ACHN (cell line): Measurements from ENCODE around the gene ASB15.

Experiments
- DNase-seq: peaks from one replicate; pipeline ENCODE4 v3.0.0-alpha.2; 2015
- in situ Hi-C: cut with HindIII; loops from 2 replicates; pipeline ENCODE4 v1.10.0; 2017; ENCODE audit warnings: low sequenced_read_pairs, low pct_ligation_motif_present, low pct_unique_long_range_greater_than_20kb

Gene ASB15

GRCh38 chr7:123656544-123657303 is 55.1 kb downstream of the ASB15 start:
- no peak for DNase-seq
- in situ Hi-C loops, result no loop called here

GRCh38 chr7:123657304-123657685 is 55.7 kb downstream of the ASB15 start:
- DNase-seq, result no peak

DNA sequence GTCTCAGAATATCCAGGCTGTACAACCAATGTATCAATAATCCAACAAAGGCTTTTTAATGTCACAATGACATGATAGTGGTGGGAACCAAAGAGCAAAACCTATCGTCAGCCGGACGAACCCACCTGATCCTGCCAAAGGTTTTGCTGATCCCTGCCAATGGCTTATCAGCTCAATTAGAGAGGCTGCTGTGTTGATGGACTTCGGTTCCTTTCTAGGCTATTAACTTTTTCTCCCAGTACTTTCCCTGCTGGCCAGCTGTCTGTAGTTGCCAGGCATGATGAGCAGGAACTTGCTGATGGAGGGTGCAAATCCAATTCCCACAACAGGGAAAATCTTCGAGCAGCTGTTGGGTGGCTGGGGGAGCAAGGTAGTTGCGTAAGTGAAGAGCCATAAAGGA is 56.4 kb downstream of the ASB15 start:
- in situ Hi-C loops, result no loop called here
- DNase-seq, result no peak

More at GRCh38 chr7:123657304-123657685, 55.7 kb downstream of the ASB15 start:
- in situ Hi-C loops, result no loop called here

GRCh38 chr7:123660514-123661354 is 59.1 kb downstream of the ASB15 start:
- no peak for DNase-seq

GRCh38 chr7:123661765-123662164 is 60.1 kb downstream of the ASB15 start:
- no peak for DNase-seq
- in situ Hi-C loops, result no loop called here

More at GRCh38 chr7:123660514-123661354, 59.1 kb downstream of the ASB15 start:
- in situ Hi-C loops, result no loop called here

DNA sequence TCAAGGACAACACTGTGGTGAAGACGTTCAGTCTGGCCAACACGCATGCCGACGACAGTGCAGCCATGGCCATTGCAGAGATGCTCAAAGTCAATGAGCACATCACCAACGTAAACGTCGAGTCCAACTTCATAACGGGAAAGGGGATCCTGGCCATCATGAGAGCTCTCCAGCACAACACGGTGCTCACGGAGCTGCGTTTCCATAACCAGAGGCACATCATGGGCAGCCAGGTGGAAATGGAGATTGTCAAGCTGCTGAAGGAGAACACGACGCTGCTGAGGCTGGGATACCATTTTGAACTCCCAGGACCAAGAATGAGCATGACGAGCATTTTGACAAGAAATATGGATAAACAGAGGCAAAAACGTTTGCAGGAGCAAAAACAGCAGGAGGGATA is 60.7 kb downstream of the ASB15 start:
- in situ Hi-C loops, result no loop called here
- DNase-seq, result no peak

GRCh38 chr7:123662755-123663154 is 61.1 kb downstream of the ASB15 start:
- DNase-seq, result no peak
- in situ Hi-C loops, result no loop called here

DNA sequence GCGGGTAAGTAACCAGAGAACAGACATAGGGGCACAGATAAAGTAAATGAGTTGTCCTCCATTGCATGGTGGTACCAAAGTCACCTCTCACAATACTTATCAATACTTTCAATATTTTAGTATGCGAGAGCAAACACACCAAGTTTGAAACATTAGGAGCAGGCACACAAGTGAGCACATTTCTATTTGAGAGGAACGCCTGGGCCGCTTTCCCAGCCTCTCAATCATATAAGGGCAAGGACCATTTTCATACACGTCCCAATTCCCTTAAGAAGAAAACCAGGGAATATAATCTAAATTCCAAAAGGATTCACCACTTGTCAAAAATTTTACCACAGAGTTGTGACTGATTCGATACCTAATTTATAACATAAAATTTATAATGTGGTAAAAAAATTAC is 61.6 kb downstream of the ASB15 start:
- no peak for DNase-seq
- in situ Hi-C loops, result no loop called here

- no peak for DNase-seq
- in situ Hi-C loops, result no loop called here
Observed at GRCh38 chr7:123665157-123665556, 63.5 kb downstream of the ASB15 start.

DNA sequence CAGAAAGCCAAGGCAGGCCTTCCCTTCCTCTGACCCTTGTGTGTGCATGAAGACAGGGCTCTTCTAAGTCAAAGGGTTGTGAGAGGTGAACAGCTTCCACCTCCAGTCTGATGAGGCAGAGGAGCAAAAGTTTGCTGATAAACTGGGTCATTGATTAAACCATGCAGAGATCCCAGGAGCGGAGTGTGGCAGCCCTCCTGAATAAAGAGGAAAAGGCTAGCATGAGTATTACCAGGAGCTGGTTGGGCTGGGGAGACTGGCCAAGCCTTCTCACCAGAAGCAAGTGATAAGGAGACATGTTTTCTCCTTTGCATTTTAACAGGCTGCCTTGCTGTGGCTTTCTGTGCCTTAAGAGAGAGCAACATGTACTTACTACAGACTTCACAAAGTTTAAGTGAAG is 64.3 kb downstream of the ASB15 start:
- in situ Hi-C loops, result no loop called here
- no peak for DNase-seq

- in situ Hi-C loops, result no loop called here
- no peak for DNase-seq
Observed at GRCh38 chr7:123666492-123666891, 64.9 kb downstream of the ASB15 start.

DNA sequence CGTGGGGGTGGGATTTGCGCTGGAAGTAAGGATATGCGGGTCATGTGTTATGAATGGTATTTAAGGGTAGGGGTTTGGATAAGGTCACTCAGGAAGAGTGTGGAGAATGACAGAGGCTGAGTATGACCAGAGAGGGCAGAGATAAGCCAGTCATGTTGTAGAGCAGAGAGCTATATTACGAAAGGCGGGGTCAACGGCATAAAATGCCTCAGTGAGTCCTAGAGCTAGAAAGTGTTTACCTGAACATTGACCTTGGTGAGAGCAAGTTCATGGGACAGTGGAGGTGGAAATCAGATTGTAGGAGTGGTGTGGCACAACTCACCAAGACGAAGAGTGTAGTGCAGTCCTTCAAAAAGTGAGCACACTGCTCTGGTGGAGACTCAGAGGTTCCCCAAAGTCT is 67.9 kb downstream of the ASB15 start:
- in situ Hi-C loops, result no loop called here
- DNase-seq, result no peak

DNA sequence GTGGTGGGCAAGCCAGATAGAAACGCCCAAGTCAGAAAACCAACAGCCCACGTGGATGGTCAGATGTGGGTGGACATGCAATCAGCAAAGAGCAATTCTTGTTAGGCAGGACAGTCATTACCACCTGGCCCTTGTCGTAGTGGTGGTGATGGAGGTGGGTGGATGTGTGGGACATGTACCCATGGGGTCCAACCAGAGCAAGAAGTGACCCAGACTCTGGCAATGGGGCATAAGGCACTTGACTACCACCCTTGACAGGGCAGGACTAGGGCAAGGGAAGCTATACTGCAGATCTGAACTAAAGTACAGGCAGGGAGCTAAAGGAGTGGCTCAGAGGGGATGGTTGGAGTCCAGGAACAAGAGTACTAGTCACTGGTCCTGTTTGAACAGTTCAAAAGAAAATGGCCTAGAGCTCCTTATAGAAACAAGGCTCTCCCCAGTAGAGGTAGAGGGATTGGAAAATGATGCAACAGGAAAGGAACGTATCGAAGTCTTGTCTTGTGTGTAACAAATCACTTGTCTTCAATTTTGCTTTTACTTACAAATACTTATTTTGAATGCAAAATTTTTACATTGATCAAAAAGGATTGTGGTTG is 71.6 kb downstream of the ASB15 start:
- in situ Hi-C loops, result no loop called here
- no peak for DNase-seq

- in situ Hi-C loops, result no loop called here
- no peak for DNase-seq
Observed at GRCh38 chr7:123673752-123674398, 72.3 kb downstream of the ASB15 start.

DNA sequence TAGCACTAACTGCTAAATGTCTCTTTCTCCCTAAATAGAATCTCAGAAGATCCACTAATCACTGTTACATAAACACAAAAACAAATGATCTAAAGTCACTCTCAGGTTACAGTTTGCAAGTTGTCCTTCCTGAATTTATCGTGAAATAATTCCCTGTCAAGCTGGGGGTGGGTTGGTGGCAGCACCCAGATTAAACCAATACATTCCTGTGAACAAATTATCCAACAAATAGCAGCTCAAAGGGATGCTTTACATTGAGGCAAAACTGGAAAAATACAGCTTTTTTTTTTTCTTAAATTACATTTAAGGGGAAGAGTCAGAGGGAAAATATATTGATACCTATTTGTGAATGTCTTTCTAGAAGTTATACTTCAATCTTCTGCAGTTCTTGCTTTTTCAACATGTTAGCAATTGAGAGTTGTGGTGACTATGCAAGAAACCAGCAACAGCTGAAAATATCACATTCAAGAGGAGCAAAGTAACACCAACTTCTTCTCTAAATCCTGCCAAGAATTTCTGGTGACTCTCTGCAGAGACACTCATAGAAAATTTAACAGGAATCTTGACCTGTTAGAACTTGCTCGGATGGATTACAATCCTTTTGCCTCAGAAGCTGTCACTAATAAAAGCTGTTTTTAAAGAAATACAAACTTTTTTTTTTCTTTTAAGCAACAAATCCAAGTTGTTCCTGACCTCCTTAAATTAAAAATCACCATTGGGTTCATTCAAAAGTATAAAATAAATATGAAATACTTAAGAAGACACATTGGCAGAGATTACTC is 73.0 kb downstream of the ASB15 start:
- in situ Hi-C loops, result no loop called here
- peak; percentile 17 for DNase-seq

DNA sequence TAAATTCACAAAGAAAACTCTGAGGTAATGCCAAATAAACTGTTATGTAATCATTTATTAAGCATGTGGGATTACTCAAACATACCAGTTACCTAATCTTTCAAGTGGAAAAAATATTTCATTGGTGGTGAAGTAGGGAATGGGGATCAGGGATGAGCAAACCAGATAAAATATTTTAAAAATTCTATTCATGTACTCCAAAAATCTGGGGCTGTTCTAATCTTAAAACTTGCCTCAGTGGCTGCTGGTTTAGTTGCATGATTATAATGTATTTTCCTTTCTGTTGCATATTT is 73.5 kb downstream of the ASB15 start:
- in situ Hi-C loops, result no loop called here
- peak; percentile 49 for DNase-seq

DNA sequence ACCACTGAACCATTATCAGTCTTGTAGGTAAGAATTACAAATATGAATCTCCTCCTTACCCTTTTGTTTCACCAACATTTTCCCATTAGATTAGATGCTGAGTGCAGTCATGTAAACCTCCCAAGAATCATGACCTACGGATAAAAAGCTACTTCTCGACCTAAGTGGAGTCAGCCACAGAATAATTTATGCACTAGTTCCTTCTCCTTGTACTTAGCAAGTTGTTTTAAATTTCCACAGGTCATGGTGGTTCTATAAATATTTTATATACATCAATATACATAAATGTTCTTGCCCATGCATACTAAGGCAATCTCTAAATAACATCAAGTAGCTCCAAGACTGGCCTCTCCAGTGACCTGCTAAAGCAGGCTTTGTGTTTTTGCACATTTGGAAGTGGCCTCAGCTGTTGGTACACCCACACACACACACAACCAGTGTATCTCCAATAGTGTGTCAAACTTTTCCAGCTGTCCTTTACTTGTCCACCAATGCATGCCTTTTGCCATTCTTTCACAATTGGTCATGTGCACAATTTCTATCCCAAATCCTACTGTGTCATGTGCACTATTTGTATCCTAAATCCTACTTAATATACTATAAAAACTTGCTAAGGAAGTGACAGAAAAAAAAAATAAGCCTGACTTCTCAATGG is 75.6 kb downstream of the ASB15 start:
- DNase-seq, result no peak
- in situ Hi-C loops, result no loop called here

DNA sequence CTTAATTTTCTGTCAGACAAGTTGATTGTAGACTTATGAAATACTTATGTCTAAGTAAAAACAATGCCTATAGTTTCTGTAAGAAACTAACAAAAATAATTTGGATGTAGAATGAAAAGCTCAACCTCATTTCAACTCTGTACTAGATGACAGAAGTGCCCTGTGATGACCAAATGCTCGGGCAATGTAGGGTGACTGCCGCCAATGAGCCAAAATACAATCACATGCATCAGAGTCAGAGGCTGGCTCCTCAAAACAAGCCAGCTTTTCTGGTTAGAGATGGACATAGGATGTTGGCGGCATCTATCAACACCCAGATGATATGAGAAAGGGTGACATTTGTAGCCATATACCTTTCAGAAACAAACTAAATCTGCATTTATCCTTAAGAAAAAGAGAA is 78.0 kb downstream of the ASB15 start:
- no peak for DNase-seq
- in situ Hi-C loops, result no loop called here
